ENCODE data around the gene ZC3H7A.
"Not testable (repeated sequence)": the region's sequence is repeated elsewhere in the genome, so short reads cannot be mapped to it uniquely, and the experiment has no call there.

Gene ZC3H7A

GRCh38 chr16:11828696-11829095 is 31.6 kb upstream of the ZC3H7A start:
- Histone ChIP-seq H3K9ac (ENCODE audit: low read depth, low read length) (no peak overlapping the region), H3K27ac (ENCODE audit: low read depth, low read length) (no peak overlapping the region), H3K9me3 (ENCODE audit: insufficient read depth, low read depth, low read length) (no peaks in the 10 kb centered on the region), H3K27me3 (ENCODE audit: insufficient read depth, low read length) (no peaks in the 10 kb centered on the region), H3K4me3 (ENCODE audit: low read length) (no peak overlapping the region), H3K36me3 (ENCODE audit: insufficient read depth, low read length) (no peaks in the 10 kb centered on the region), H3K4me1 (ENCODE audit: insufficient read depth, low read length) (no peaks in the 10 kb centered on the region)
- 91% methylated on average over 5 of the region's 5 CpGs for WGBS

- H3K9me3 ChIP-seq (ENCODE audit: insufficient read depth, low read depth, low read length); H3K4me1 ChIP-seq (ENCODE audit: insufficient read depth, low read length); H3K36me3 ChIP-seq (ENCODE audit: insufficient read depth, low read length); H3K9ac ChIP-seq (ENCODE audit: low read depth, low read length); H3K27ac ChIP-seq (ENCODE audit: low read depth, low read length); H3K4me3 ChIP-seq (ENCODE audit: low read length); H3K27me3 ChIP-seq (ENCODE audit: insufficient read depth, low read length): not testable (repeated sequence)
- WGBS, result 97% methylated on average over 13 of the region's 13 CpGs
Observed at GRCh38 chr16:11825520-11826165, 28.6 kb upstream of the ZC3H7A start.

- H3K27ac ChIP-seq (ENCODE audit: low read depth, low read length), result no peak overlapping the region
- H3K9me3 ChIP-seq (ENCODE audit: insufficient read depth, low read depth, low read length), result no peaks in the 10 kb centered on the region
- H3K4me3 ChIP-seq (ENCODE audit: low read length), result no peak overlapping the region
- 88% methylated on average over 4 of the region's 5 CpGs for WGBS
- H3K27me3 ChIP-seq (ENCODE audit: insufficient read depth, low read length), result no peaks in the 10 kb centered on the region
- H3K36me3 ChIP-seq (ENCODE audit: insufficient read depth, low read length), result no peaks in the 10 kb centered on the region
- peaks cover 4% of the 10 kb centered on the region; the same call in 1 of the 2 replicates for H3K4me1 ChIP-seq (ENCODE audit: insufficient read depth, low read length)
- H3K9ac ChIP-seq (ENCODE audit: low read depth, low read length), result no peak overlapping the region
Observed at GRCh38 chr16:11824362-11824761, 27.3 kb upstream of the ZC3H7A start.

- not testable (repeated sequence) for H3K27me3 ChIP-seq (ENCODE audit: insufficient read depth, low read length); H3K27ac ChIP-seq (ENCODE audit: low read depth, low read length); H3K4me1 ChIP-seq (ENCODE audit: insufficient read depth, low read length); H3K9ac ChIP-seq (ENCODE audit: low read depth, low read length); H3K4me3 ChIP-seq (ENCODE audit: low read length); H3K9me3 ChIP-seq (ENCODE audit: insufficient read depth, low read depth, low read length); H3K36me3 ChIP-seq (ENCODE audit: insufficient read depth, low read length)
- WGBS, result 92% methylated on average over 5 of the region's 5 CpGs
Observed at GRCh38 chr16:11823645-11824044, 26.6 kb upstream of the ZC3H7A start.

GRCh38 chr16:11819798-11820197 is 22.7 kb upstream of the ZC3H7A start:
- peaks cover 4% of the 10 kb centered on the region; the same call in 1 of the 2 replicates for H3K4me1 ChIP-seq (ENCODE audit: insufficient read depth, low read length)
- no peak overlapping the region for H3K9ac ChIP-seq (ENCODE audit: low read depth, low read length)
- no peak overlapping the region for H3K27ac ChIP-seq (ENCODE audit: low read depth, low read length)
- H3K36me3 ChIP-seq (ENCODE audit: insufficient read depth, low read length), result no peaks in the 10 kb centered on the region
- H3K4me3 ChIP-seq (ENCODE audit: low read length), result no peak overlapping the region
- WGBS, result 95% methylated on average over 10 of the region's 10 CpGs
- no peaks in the 10 kb centered on the region for H3K27me3 ChIP-seq (ENCODE audit: insufficient read depth, low read length)
- H3K9me3 ChIP-seq (ENCODE audit: insufficient read depth, low read depth, low read length), result no peaks in the 10 kb centered on the region

GRCh38 chr16:11818970-11819369 is 21.9 kb upstream of the ZC3H7A start:
- not testable (repeated sequence) for H3K4me3 ChIP-seq (ENCODE audit: low read length); H3K9me3 ChIP-seq (ENCODE audit: insufficient read depth, low read depth, low read length); H3K9ac ChIP-seq (ENCODE audit: low read depth, low read length); H3K36me3 ChIP-seq (ENCODE audit: insufficient read depth, low read length); H3K27ac ChIP-seq (ENCODE audit: low read depth, low read length); H3K27me3 ChIP-seq (ENCODE audit: insufficient read depth, low read length); H3K4me1 ChIP-seq (ENCODE audit: insufficient read depth, low read length)
- 95% methylated on average over 13 of the region's 13 CpGs for WGBS

- H3K9me3 ChIP-seq (ENCODE audit: insufficient read depth, low read depth, low read length), result no peaks in the 10 kb centered on the region
- no peaks in the 10 kb centered on the region for H3K4me1 ChIP-seq (ENCODE audit: insufficient read depth, low read length)
- H3K27ac ChIP-seq (ENCODE audit: low read depth, low read length), result no peak overlapping the region
- no peak overlapping the region for H3K4me3 ChIP-seq (ENCODE audit: low read length)
- WGBS, result 78% methylated on average over 5 of the region's 5 CpGs
- no peak overlapping the region for H3K9ac ChIP-seq (ENCODE audit: low read depth, low read length)
- H3K36me3 ChIP-seq (ENCODE audit: insufficient read depth, low read length), result no peaks in the 10 kb centered on the region
- H3K27me3 ChIP-seq (ENCODE audit: insufficient read depth, low read length), result no peaks in the 10 kb centered on the region
Observed at GRCh38 chr16:11816123-11816522, 19.1 kb upstream of the ZC3H7A start.

GRCh38 chr16:11814800-11815199 is 17.7 kb upstream of the ZC3H7A start:
- H3K27me3 ChIP-seq (ENCODE audit: insufficient read depth, low read length); H3K27ac ChIP-seq (ENCODE audit: low read depth, low read length); H3K4me3 ChIP-seq (ENCODE audit: low read length); H3K36me3 ChIP-seq (ENCODE audit: insufficient read depth, low read length); H3K9ac ChIP-seq (ENCODE audit: low read depth, low read length); H3K9me3 ChIP-seq (ENCODE audit: insufficient read depth, low read depth, low read length); H3K4me1 ChIP-seq (ENCODE audit: insufficient read depth, low read length): not testable (repeated sequence)
- WGBS, result 98% methylated on average over 4 of the region's 4 CpGs

- Histone ChIP-seq H3K4me3 (ENCODE audit: low read length) (no peak overlapping the region), H3K36me3 (ENCODE audit: insufficient read depth, low read length) (no peaks in the 10 kb centered on the region), H3K4me1 (ENCODE audit: insufficient read depth, low read length) (no peaks in the 10 kb centered on the region), H3K9me3 (ENCODE audit: insufficient read depth, low read depth, low read length) (no peaks in the 10 kb centered on the region), H3K27ac (ENCODE audit: low read depth, low read length) (no peak overlapping the region), H3K27me3 (ENCODE audit: insufficient read depth, low read length) (no peaks in the 10 kb centered on the region), H3K9ac (ENCODE audit: low read depth, low read length) (no peak overlapping the region)
- 98% methylated on average over 6 of the region's 8 CpGs for WGBS
Observed at GRCh38 chr16:11806721-11807120, 9.7 kb upstream of the ZC3H7A start.

GRCh38 chr16:11805556-11805955 is 8.5 kb upstream of the ZC3H7A start:
- H3K4me3 ChIP-seq (ENCODE audit: low read length), result no peak overlapping the region
- no peaks in the 10 kb centered on the region for H3K4me1 ChIP-seq (ENCODE audit: insufficient read depth, low read length)
- no peaks in the 10 kb centered on the region for H3K27me3 ChIP-seq (ENCODE audit: insufficient read depth, low read length)
- 94% methylated on average over 3 of the region's 3 CpGs for WGBS
- H3K27ac ChIP-seq (ENCODE audit: low read depth, low read length), result no peak overlapping the region
- H3K36me3 ChIP-seq (ENCODE audit: insufficient read depth, low read length), result no peaks in the 10 kb centered on the region
- H3K9me3 ChIP-seq (ENCODE audit: insufficient read depth, low read depth, low read length), result no peaks in the 10 kb centered on the region
- no peak overlapping the region for H3K9ac ChIP-seq (ENCODE audit: low read depth, low read length)

- H3K27ac ChIP-seq (ENCODE audit: low read depth, low read length), result no peak overlapping the region
Observed at GRCh38 chr16:11801481-11802021, 4.5 kb upstream of the ZC3H7A start.

GRCh38 chr16:11800382-11800718 is 3.3 kb upstream of the ZC3H7A start:
- Histone ChIP-seq H3K9me3 (ENCODE audit: insufficient read depth, low read depth, low read length) (no peaks in the 10 kb centered on the region), H3K4me3 (ENCODE audit: low read length) (no peak overlapping the region), H3K27ac (ENCODE audit: low read depth, low read length) (no peak overlapping the region), H3K4me1 (ENCODE audit: insufficient read depth, low read length) (peaks cover 8% of the 10 kb centered on the region; the same call in 1 of the 2 replicates), H3K36me3 (ENCODE audit: insufficient read depth, low read length) (no peaks in the 10 kb centered on the region), H3K27me3 (ENCODE audit: insufficient read depth, low read length) (no peaks in the 10 kb centered on the region), H3K9ac (ENCODE audit: low read depth, low read length) (no peak overlapping the region)
- WGBS, result 93% methylated on average over 3 of the region's 3 CpGs

More at GRCh38 chr16:11801481-11802021, 4.5 kb upstream of the ZC3H7A start:
- Histone ChIP-seq H3K4me3 (ENCODE audit: low read length) (no peak overlapping the region), H3K4me1 (ENCODE audit: insufficient read depth, low read length) (peaks cover 8% of the 10 kb centered on the region; the same call in 1 of the 2 replicates), H3K9ac (ENCODE audit: low read depth, low read length) (no peak overlapping the region), H3K9me3 (ENCODE audit: insufficient read depth, low read depth, low read length) (no peaks in the 10 kb centered on the region), H3K27me3 (ENCODE audit: insufficient read depth, low read length) (no peaks in the 10 kb centered on the region), H3K36me3 (ENCODE audit: insufficient read depth, low read length) (no peaks in the 10 kb centered on the region)
- 92% methylated on average over 3 of the region's 3 CpGs for WGBS

Measured in HUES64 (cell line).